GM19240 (cell line): ENCODE data around the gene IGFALS.

ENCODE experiments used
- DNase-seq: peaks from one replicate; pipeline ENCODE4 v3.0.0; 2011; ENCODE audit warnings: low spot score; ENCODE audit not compliant: insufficient read length

IGFALS gene

DNA sequence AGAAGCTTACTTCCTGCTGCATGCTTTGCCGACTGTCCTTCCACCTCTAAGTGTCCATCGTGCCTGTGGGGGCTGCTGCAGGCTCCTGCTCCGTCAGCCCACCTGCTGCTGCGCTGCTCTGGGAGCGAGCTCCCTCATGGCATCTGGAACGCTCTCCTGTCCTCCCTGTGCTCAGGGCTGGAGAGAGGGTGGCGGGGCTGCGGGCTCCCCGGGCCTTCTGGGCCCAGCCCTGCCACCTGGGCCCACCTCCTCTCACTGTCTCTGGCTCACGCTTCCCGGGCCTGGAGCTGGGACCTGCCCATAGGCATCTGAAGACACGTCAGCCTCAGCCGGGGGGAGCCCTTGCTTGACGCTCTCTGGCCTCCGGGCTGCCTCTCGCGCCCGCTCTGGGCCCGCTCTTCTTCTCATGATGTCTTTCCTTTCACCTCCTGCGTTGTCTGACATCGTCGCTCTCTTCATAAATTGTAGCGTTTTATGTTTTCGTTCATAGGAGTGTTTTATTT lies 49.1 kb downstream of the IGFALS start:
- DNase-seq = no peak

DNA sequence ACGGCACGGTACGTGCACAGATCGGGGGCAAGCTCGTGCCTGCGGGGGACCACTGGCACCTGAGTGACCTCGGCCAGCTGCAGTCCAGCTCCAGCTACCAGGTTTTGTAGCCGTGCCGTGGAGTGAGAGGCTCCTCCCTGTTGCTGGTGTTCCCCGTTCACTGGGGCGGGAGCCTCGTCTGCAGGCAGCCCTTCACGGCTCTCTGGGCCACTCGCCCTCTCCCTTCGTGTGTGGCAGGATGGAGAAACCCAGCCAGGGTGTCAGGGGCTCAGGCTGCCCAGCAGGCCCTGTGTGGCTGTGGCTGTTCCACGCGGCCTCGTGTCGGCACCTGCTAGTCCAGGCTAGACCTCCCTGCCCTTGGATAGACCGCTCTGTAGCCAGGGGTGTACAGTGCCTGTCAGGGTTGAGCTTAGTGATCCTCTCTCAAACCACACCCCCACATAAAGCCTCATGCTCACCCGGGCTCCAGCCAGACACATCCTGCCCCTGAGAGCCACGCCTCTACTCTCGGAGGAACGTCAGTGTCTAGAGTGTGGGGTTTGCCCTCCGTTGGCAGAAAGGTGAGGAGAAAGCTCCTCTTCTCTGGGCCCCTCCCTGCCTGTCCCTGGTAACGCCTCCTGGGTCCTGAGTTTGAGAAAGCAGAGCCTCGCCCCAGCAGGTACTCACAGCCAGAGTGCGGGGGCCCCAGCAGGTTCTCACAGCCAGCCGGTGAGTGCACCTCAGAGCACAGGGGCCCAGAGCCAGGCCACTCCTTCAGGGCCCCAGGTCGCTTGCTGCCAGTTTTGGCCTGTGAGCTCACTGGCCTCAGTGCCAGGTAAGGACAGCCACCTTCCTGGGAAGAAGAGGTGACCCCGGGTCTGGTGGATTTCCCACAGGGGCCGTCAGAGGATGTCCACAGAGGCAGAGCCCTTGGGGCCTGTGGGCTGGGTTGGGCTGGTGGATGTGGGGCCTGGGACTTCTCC lies 49.8 kb downstream of the IGFALS start:
- DNase-seq = no peak

GRCh38 chr16:1741553-1742165 lies 51.8 kb downstream of the IGFALS start:
- DNase-seq = no peak

GRCh38 chr16:1740781-1741490 lies 52.6 kb downstream of the IGFALS start:
- no peak for DNase-seq
